Hepatocyte (in vitro differentiated cells): ENCODE data around the gene PNPLA7. TPM values are rescaled to one million over a fixed set of nuclear protein-coding genes. Genes with fewer than 3 reads are reported as not detected.

ENCODE experiments used
- DNase-seq: peaks from one replicate; pipeline ENCODE4 v3.0.0-alpha.2; 2016; ENCODE audit warnings: low spot score
- H2AFZ ChIP-seq: fragments of 200-600 bp; sonication (generic); 2 replicates; pipeline ENCODE4 v1.6.0; 2016; ENCODE audit warnings: antibody characterized with exemption, mild to moderate bottlenecking
- H3K27ac ChIP-seq: fragments of 200-600 bp; sonication (generic); 2 replicates; pipeline ENCODE4 v1.5.1; 2016; ENCODE audit warnings: mild to moderate bottlenecking
- H3K27me3 ChIP-seq: fragments of 200-600 bp; sonication (generic); 2 replicates; pipeline ENCODE4 v1.6.1; 2016
- H3K36me3 ChIP-seq: fragments of 200-600 bp; sonication (generic); replicated peaks from 2 replicates; pipeline ENCODE4 v1.5.1; 2016; ENCODE audit warnings: low read depth; ENCODE audit not compliant: insufficient read depth
- H3K4me1 ChIP-seq: fragments of 200-600 bp; sonication (generic); 2 replicates; pipeline ENCODE4 v1.5.1; 2016; ENCODE audit warnings: mild to moderate bottlenecking, moderate library complexity; ENCODE audit not compliant: insufficient read depth
- H3K4me2 ChIP-seq: fragments of 200-600 bp; sonication (generic); 2 replicates; pipeline ENCODE4 v1.6.0; 2016
- H3K4me3 ChIP-seq: fragments of 200-600 bp; sonication (generic); 2 replicates; pipeline ENCODE4 v1.5.1; 2016; ENCODE audit warnings: mild to moderate bottlenecking
- H3K79me2 ChIP-seq: fragments of 200-600 bp; sonication (generic); 2 replicates; pipeline ENCODE4 v1.6.0; 2017; ENCODE audit warnings: mild to moderate bottlenecking
- H3K9me2 ChIP-seq: fragments of 200-600 bp; sonication (generic); replicated peaks from 2 replicates; pipeline ENCODE4 v1.6.0; 2017; ENCODE audit warnings: mild to moderate bottlenecking; ENCODE audit not compliant: insufficient read depth
- H3K9me3 ChIP-seq: fragments of 200-600 bp; sonication (generic); 2 replicates; pipeline ENCODE4 v1.5.1; 2016; ENCODE audit warnings: low read depth, mild to moderate bottlenecking
- H4K20me1 ChIP-seq: fragments of 200-600 bp; sonication (generic); 2 replicates; pipeline ENCODE4 v1.6.0; 2016; ENCODE audit warnings: mild to moderate bottlenecking; ENCODE audit not compliant: insufficient read depth, poor library complexity, severe bottlenecking
- EZH2 ChIP-seq: fragments of 200-600 bp; sonication (generic); IDR thresholded peaks from 2 replicates; pipeline ENCODE4 v1.6.1; 2016; ENCODE audit warnings: antibody characterized with exemption, mild to moderate bottlenecking, borderline replicate concordance
- EZH2phosphoT487 ChIP-seq: fragments of 200-600 bp; sonication (generic); IDR thresholded peaks from one replicate; pipeline ENCODE4 v1.6.1; 2018; ENCODE audit warnings: antibody characterized with exemption, mild to moderate bottlenecking, low read depth, moderate library complexity; ENCODE audit not compliant: unreplicated experiment, severe bottlenecking
- WGBS: methylation state at CpG from one replicate; pipeline ENCODE4 v1.1.6; 2016; ENCODE audit warnings: low lambda C conversion rate; ENCODE audit errors: missing lambda C conversion rate; 5-methylcytosine and 5-hydroxymethylcytosine counted together
- polyA plus RNA-seq: library from polyadenylated mRNA; unstranded; fragments of >200 nt; fragmentation: Nextera tagmentation; extraction: Ambion mirVana; gene quantifications from 2 replicates; pipeline ENCODE4 v1.2.1, GENCODE V29; 2016
- total RNA-seq: library from RNA; depleted of rRNA; stranded (reverse); fragments of >200 nt; gene quantifications from 2 replicates; pipeline ENCODE4 v1.2.3, GENCODE V29; 2014
- TF ChIP-seq, protein P1 (sequence below): fragments of 200-600 bp; sonication (generic); IDR thresholded peaks from 2 replicates; pipeline ENCODE4 v1.5.1; 2016; ENCODE audit warnings: antibody characterized with exemption, mild to moderate bottlenecking; ENCODE audit not compliant: poor library complexity

PNPLA7 gene
- total and polyA plus RNA-seq, 2 experiments from 2014 or later: 0.62 to 0.77 TPM

DNA sequence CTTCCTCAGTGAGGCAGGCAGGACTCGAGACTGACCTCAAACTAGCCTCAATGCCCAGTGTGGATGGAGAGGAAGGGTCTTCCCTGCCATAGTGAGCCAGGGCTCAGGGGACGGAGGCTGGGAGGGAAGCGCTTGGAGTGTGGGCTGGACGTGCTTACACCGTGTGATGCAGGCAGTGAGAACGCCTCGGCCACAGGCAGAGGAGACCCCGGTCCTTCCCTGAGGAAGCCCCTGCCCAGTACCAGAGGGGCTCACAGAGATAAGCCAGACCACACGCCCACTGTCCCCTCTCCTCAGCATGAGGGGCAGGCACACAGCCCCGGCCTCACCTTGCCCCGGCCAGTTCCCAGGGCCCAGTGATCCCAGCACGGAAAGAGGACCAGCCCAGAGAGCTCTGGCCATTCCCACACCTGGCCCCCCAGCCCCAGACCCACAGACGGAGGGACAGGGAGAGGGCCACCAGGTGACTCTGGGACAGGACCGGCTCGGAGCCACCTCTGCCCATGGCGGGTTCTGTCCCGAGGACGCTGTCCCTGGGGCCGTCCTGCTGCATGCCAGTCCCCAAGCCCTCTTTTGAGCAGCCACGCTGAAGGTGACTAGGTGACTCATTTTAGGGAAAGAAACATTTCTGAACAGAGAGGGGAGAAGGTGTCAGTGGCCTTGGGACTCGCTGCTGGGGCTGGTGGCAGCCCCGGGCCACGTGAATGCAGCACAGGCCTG, 85.0 kb downstream of the PNPLA7 start:
- no peak for TF ChIP-seq EZH2phosphoT487
- TF ChIP-seq, protein P1, sequence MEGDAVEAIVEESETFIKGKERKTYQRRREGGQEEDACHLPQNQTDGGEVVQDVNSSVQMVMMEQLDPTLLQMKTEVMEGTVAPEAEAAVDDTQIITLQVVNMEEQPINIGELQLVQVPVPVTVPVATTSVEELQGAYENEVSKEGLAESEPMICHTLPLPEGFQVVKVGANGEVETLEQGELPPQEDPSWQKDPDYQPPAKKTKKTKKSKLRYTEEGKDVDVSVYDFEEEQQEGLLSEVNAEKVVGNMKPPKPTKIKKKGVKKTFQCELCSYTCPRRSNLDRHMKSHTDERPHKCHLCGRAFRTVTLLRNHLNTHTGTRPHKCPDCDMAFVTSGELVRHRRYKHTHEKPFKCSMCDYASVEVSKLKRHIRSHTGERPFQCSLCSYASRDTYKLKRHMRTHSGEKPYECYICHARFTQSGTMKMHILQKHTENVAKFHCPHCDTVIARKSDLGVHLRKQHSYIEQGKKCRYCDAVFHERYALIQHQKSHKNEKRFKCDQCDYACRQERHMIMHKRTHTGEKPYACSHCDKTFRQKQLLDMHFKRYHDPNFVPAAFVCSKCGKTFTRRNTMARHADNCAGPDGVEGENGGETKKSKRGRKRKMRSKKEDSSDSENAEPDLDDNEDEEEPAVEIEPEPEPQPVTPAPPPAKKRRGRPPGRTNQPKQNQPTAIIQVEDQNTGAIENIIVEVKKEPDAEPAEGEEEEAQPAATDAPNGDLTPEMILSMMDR: no peak
- TF ChIP-seq EZH2: no peak
- no peak overlapping the region for H3K4me2 ChIP-seq
- no peak overlapping the region for H3K27ac ChIP-seq
- no peaks in the 10 kb centered on the region for H3K36me3 ChIP-seq
- H3K4me1 ChIP-seq: no peaks in the 10 kb centered on the region
- no peaks in the 10 kb centered on the region for H3K27me3 ChIP-seq
- DNase-seq: no peak
- WGBS: 93% methylated on average over 23 of the region's 23 CpGs
- no peaks in the 10 kb centered on the region for H3K9me2 ChIP-seq
- H3K79me2 ChIP-seq: no peaks in the 10 kb centered on the region
- no peak overlapping the region for H3K4me3 ChIP-seq
- no peaks in the 10 kb centered on the region for H4K20me1 ChIP-seq
- no peak overlapping the region for H2AFZ ChIP-seq
- H3K9me3 ChIP-seq: no peaks in the 10 kb centered on the region

DNA sequence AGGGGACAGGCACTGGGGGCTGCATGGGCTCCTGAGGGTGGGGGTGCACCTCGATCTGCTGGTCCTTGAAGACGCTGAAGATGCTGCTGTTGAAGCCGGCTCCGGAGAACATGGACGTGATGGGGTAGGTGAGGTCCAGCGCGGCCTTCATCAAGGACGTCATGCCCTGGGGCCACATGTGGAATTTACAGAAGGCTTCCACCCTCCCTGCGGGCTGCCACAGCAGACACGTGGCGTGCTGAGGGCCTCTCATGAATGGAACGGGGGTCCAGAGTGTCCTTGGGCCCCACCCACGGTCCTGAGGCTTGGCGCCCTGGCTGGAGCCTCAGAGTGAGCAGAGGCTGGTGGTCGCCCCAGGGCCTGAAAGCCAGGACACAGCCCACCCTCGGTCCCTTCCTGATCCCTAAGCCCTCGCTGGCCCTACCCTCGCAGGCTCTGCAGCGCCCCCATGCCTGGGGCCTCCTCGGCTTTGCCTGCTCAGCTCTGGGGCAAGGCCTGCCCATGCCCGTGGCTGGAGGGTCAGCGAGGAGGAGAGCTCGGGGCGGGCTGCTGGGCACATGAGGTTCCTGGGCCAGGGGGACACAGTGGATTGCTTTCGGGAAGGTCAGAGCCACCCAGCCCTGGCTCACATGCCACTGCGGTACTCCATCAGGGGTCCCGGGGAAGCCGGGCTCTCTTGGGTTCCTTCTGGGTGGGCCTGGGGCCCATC, 85.8 kb downstream of the PNPLA7 start:
- Histone ChIP-seq H3K4me3 (no peak overlapping the region), H4K20me1 (no peaks in the 10 kb centered on the region), H3K4me1 (peaks cover 3% of the 10 kb centered on the region), H3K27ac (no peak overlapping the region), H3K79me2 (no peaks in the 10 kb centered on the region), H3K9me2 (no peaks in the 10 kb centered on the region), H3K9me3 (no peaks in the 10 kb centered on the region), H3K36me3 (no peaks in the 10 kb centered on the region), H2AFZ (no peak overlapping the region), H3K4me2 (no peak overlapping the region), H3K27me3 (no peaks in the 10 kb centered on the region)
- TF ChIP-seq, protein P1: no peak
- TF ChIP-seq EZH2 (no peak), EZH2phosphoT487 (no peak)
- DNase-seq: no peak
- WGBS: 96% methylated on average over 28 of the region's 28 CpGs

DNA sequence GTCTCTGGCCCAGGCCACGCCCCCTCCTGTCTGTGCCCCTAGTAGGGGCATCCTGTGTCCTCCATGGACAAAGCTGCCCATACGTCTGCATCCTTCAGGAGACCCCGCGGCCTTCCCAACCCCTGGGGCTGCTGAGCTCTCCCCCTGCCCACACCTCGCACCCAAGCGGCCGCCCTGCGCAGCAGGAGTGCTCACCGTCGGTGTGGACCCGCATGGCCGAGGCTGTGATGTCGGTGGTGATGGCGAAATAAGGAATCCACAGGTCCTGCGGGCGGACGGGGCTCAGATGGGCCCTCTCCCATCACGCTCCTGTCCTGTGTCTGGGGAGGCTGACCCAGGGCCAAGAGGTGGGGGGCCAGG, 86.3 kb downstream of the PNPLA7 start:
- no peak overlapping the region for H3K4me2 ChIP-seq
- TF ChIP-seq EZH2 (no peak), EZH2phosphoT487 (no peak)
- TF ChIP-seq, protein P1: no peak
- no peaks in the 10 kb centered on the region for H3K27me3 ChIP-seq
- H3K9me2 ChIP-seq: no peaks in the 10 kb centered on the region
- no peaks in the 10 kb centered on the region for H3K9me3 ChIP-seq
- no peak overlapping the region for H3K4me3 ChIP-seq
- no peaks in the 10 kb centered on the region for H3K36me3 ChIP-seq
- no peaks in the 10 kb centered on the region for H3K79me2 ChIP-seq
- no peak overlapping the region for H3K27ac ChIP-seq
- no peak overlapping the region for H2AFZ ChIP-seq
- peaks cover 4% of the 10 kb centered on the region for H3K4me1 ChIP-seq
- 97% methylated on average over 18 of the region's 18 CpGs for WGBS
- no peaks in the 10 kb centered on the region for H4K20me1 ChIP-seq
- DNase-seq: no peak
